DMS153 (cell line): Measurements from ENCODE around the gene FNDC3B.
A peak's percentile ranks its signal among the peaks of the same experiment; 100 is the strongest.

Experiments
- DNase-seq: peaks from one replicate; lab custom pipeline; 2025; lab: John Stamatoyannopoulos, UW

Gene FNDC3B

GRCh38 chr3:172217877-172218276, 178.5 kb downstream of the FNDC3B start:
- DNase-seq: no peak

GRCh38 chr3:172218350-172219323, 179.3 kb downstream of the FNDC3B start:
- DNase-seq: no peak

DNA sequence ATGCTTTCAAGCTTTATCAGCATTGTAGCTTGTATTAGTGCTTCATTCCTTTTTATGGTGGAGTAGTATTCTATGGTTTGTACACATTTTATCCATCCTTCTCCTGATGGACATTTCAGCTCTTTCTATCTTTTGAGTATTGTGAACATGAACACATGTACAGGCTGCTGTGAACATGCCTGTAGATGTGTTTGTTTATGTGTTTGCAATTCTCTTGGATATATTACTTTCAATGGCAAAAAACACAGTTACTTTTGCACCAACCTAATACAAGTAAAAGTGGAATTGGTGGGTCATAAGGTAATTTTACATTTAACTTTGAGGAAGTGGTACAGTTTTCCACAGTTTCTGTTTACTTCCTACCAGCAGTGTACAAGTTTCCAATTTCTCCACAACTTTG, 180.4 kb downstream of the FNDC3B start:
- DNase-seq: no peak

DNA sequence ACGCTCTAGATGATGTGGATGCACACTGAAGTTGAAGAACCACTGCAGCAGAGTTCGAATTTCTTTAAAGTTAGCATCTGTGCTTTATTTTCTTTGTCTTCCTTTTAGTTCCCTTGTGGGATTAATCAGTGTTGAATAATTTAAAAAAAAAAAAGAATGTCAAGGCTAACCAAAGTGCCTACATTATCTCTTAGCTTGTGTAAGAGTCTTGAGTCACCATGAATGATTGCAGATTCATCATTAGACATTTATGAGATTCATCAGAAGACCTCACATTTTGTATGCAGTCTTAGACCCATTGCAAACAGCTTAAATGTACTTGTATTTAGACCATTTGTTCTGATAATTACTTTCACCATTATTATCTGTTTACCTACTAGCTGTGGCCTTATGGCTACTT, 182.2 kb downstream of the FNDC3B start:
- no peak for DNase-seq

GRCh38 chr3:172222478-172223071, 183.2 kb downstream of the FNDC3B start:
- DNase-seq: no peak

DNA sequence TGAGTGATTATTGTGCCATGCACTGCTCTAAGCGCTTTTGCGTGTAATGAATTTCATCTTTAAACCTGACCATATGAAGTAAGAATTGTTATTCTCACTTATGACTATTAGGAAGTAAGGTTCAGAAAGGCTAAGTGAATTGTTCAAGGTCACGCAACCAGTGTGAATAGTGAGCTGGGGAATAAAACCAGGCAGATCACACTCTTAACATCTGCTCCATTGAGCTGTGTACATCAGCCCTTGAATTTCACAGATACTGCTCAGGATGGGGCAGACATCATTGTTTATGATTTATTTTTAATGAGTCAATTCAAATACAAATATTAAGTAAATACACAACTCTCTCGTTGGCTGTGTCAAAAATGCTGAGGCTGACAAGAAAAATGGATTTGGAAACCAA, 184.5 kb downstream of the FNDC3B start:
- peak; percentile 71 for DNase-seq

- peak; percentile 97 for DNase-seq
These were observed 185.3 kb downstream of the FNDC3B start for GRCh38 chr3:172224560-172225214.

DNA sequence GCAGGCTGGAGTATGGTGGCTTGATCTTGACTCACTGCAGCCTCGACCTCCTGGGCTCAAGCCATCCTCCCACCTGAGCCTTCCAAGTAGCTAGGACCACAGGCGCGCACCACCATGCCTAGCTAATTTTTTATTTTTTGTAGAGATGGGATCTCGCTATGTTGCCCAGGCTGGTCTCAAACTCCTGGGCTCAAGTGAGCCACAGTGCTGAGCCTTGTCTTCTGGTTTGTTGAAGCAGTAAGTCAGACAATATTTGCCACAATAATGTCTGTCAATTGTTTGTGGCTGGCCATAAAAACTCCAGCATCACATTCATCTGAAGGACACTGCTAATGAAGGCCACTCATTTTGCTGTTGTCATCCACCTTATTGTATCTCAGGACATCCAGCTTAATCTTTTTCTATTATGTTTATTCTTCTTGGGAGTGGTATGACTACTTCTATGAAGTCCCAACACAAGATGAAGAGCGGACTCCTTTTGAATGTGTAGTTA, 185.9 kb downstream of the FNDC3B start:
- no peak for DNase-seq

- no peak for DNase-seq
These were observed 187.5 kb downstream of the FNDC3B start for GRCh38 chr3:172226831-172227230.

GRCh38 chr3:172227340-172228035, 188.1 kb downstream of the FNDC3B start:
- no peak for DNase-seq

DNA sequence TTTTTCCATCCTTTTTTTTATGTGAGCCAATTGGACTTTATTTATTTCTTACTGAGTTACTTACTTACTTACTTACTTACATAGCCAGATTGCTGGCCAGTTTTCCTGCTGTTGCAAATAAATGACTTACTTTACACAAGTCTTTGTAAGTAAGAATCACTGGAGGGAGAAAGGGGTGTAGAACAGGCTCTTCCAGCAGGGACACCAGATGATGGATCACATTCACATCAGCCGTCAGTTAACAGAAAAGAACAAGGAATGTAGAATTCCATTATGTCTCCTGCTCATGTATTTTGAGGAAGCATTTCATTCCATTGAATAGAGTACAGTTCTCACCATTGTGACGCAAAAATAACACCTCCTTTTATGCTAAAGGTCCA, 188.6 kb downstream of the FNDC3B start:
- DNase-seq: no peak

- no peak for DNase-seq
These were observed 190.1 kb downstream of the FNDC3B start for GRCh38 chr3:172229462-172229861.

GRCh38 chr3:172231318-172231901, 192.0 kb downstream of the FNDC3B start:
- no peak for DNase-seq

DNA sequence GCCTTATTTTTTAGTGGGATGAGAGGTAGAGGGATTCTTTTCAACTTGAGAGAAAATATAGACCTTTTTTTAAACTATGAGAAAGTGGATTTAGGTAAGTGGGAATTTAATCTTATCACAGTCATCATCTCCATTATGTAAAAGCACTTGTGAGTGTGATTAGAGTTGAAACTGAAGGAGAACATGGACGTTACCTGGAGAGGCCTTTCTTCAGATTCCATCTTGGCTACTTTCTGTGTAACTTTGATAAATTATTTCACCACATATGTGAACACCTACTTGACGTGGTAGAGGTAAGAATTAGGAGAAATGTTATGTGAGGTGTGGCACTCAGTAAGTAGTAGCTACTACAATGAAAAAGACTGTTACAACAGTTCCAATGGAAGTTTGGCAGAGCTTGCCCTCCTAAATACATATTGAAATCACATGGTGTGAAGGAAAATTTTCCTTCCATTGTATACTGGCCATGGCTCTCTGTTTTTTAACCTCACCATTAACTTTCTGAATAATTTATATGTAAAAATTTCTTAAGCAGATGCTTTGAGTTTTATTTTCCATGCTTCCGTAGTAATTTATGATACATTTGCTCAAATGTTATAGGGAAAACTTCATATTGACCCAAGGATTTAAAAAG, 193.3 kb downstream of the FNDC3B start:
- DNase-seq: no peak

GRCh38 chr3:172233474-172234277, 194.3 kb downstream of the FNDC3B start:
- no peak for DNase-seq

GRCh38 chr3:172235698-172236097, 196.3 kb downstream of the FNDC3B start:
- no peak for DNase-seq

DNA sequence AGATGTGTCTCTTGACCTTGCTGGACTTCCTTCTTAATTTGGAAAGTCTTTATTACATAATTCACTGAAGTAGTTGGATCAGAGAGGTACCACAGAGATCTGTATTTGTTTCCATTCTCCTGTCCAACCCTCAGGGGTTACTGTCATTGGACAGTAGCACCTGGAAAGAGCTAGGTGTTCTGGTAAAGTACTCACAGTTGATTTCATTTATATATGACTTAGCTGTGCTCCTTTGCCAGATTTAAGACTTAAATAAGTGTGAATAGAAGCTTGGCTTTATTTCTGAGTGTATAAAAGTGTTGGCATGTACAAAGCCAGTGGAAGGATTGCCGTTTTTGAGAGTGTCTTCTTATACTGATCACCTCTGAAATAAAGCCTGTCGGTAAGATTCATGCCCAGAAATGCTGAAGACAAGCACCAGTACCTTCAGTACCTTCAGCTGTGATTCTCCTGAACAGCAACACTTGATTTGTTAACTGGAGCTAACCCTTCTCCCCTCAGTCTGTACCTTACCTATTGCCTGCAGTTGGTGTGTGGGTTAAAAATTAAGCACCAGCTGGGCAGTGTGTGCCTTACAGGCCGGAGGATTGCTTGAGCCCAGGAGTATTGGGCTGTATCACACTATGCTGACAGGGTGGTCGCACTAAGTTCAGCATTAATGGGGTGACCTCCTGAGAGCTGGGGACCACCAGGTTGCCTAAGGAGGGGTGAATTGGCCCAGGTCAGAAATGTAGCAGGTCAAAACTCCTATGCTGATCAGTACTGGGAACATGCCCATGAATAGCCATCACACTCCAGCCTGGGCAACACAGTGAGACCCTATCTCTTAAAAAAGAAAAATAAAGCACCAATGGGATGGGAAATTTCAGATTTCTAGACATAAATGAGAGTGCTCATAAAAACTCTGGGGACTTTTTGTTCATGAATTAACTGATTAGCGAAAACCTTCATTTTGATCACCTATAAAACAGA, 197.7 kb downstream of the FNDC3B start:
- DNase-seq: no peak

DNA sequence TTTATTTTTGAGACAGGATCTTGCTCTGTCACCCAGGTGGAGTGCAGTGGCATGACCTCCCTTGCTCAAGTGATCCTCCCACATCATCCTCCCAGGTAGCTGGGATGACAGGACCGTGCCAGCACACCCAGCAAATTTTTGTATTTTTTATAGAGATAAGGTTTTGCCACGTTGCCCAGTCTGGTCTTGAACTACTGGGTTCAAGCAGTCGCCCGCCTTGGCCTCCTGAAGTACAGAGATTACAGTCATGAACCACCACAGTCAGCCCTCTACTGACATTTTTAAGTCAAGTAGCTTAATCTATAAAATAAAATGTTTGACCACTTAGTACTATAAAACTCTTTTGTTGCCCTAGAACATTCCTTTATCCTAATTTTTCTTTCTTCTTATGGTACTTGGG, 198.8 kb downstream of the FNDC3B start:
- DNase-seq: no peak

DNA sequence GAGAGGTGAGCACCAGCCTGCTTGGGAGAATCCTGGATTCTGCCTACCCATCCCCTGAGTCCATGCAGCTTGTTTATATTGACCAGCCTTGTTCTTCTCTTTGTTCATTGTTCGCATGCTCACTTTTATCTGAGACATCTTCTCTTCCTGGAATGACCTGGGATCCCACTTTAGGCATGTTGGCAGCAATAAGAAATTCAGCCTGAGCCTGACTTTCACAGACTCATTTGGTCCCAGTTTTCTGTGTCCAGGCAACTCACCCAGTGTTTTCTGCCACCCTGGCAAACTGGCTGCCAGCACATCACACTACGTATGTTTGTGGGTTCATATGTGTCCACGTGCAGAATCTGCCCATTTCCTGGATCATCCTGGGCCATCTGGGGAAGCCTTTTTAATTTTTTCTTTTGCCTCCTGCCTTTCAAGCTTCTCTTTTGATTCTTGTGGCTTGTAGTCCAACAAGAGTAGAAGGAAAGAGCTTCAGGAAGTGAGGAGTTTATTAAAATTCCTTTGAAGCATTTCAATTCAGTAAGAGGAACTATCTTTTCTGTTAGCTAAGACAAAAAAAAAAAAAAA, 199.9 kb downstream of the FNDC3B start:
- DNase-seq: no peak
